Right atrium auricular region (tissue), 2 donors: Measurements from ENCODE around the gene PIK3R1. TPM values are rescaled to one million over a fixed set of nuclear protein-coding genes. Genes with fewer than 3 reads are reported as not detected.
A peak's percentile ranks its signal among the peaks of the same experiment; 100 is the strongest.

Experiments used
- DNase-seq: peaks from one replicate; pipeline ENCODE4 v3.0.0-alpha.2; 2019; ENCODE audit warnings: low spot score
- H3K27ac ChIP-seq, 2 donors: fragments of 200-600 bp; sonication (generic); 1 replicate in 1 of 2; 2 replicates in 1 of 2; pipeline ENCODE4 v1.5.1; 2016 to 2019
- H3K27me3 ChIP-seq, 2 donors: fragments of 200-600 bp; sonication (generic); one replicate each; pipeline versions ENCODE4 v1.5.1 to v1.6.0; 2017 to 2019
- H3K36me3 ChIP-seq: fragments of 200-600 bp; sonication (generic); one replicate; pipeline ENCODE4 v1.5.1; 2016
- H3K4me1 ChIP-seq, 2 donors: fragments of 200-600 bp; sonication (generic); one replicate each; pipeline versions ENCODE4 v1.5.1 to v1.6.0; 2017 to 2019
- H3K4me3 ChIP-seq, 2 donors: fragments of 200-600 bp; sonication (generic); 1 replicate in 1 of 2; 2 replicates in 1 of 2; pipeline ENCODE4 v1.5.1; 2017 to 2019; ENCODE audit warnings: mild to moderate bottlenecking in 1 of 2, moderate library complexity in 1 of 2
- H3K9me3 ChIP-seq, 2 donors: fragments of 200-600 bp; sonication (generic); one replicate each; pipeline ENCODE4 v1.5.1; 2019
- total RNA-seq, 2 donors: library from RNA; depleted of rRNA; stranded (reverse); fragments of >200 nt; gene quantifications; one replicate each; pipeline ENCODE4 v1.1.0, GENCODE V29; 2016
- TF ChIP-seq, protein P1 (sequence below), 2 donors: fragments of 200-600 bp; sonication (generic); IDR thresholded peaks; one replicate each; pipeline ENCODE4 v1.5.1; 2019; ENCODE audit warnings: antibody characterized with exemption in 2 of 2

Gene PIK3R1
- total RNA-seq, 2 donors from 2014 or later: 87.0 to 91.1 TPM

DNA sequence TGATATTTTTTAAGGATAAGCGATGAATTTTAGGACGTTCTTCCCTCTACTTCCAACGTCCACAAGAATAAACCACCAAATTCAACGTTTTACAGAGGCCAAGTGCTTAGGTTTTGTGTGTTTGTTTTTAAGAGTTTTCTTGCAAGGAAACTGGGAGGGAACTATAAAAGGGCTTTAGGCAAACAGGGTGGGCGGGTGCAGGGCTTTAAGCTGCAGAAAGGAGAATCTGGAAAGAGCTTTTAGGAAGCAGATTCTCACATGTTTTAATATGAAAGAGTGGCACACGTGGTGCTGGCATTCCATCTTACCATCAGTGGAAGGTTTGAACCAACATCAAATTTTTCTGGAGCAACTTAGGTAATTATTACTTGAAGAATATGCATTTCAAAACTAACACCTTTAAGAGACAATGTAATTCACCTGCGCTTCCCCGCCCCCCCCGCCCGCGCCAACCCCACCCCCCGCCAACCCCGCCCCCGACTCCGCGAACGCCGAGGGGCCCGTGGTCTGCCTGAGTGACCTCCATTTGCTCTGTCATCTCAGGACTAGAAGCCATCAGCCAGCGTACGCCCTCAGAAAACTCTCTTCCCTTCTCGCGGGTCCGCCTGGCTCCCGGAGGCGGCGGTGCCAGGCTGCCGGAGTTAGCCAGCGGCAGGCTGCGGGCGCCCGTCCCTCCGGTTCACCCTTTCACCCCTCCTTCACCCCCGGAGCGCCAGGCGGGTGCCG is 911 bp upstream of the PIK3R1 start:
- Histone ChIP-seq H3K9me3 (no peaks in the 10 kb centered on the region), H3K27ac (peak overlapping the region; percentile 95 to 98), H3K4me1 (peaks cover 0 to 23% of the 10 kb centered on the region in 2 donors), H3K27me3 (no peaks in the 10 kb centered on the region), H3K4me3 (peak overlapping the region; percentile 93 to 96), H3K36me3 (no peaks in the 10 kb centered on the region)
- TF ChIP-seq, protein P1, sequence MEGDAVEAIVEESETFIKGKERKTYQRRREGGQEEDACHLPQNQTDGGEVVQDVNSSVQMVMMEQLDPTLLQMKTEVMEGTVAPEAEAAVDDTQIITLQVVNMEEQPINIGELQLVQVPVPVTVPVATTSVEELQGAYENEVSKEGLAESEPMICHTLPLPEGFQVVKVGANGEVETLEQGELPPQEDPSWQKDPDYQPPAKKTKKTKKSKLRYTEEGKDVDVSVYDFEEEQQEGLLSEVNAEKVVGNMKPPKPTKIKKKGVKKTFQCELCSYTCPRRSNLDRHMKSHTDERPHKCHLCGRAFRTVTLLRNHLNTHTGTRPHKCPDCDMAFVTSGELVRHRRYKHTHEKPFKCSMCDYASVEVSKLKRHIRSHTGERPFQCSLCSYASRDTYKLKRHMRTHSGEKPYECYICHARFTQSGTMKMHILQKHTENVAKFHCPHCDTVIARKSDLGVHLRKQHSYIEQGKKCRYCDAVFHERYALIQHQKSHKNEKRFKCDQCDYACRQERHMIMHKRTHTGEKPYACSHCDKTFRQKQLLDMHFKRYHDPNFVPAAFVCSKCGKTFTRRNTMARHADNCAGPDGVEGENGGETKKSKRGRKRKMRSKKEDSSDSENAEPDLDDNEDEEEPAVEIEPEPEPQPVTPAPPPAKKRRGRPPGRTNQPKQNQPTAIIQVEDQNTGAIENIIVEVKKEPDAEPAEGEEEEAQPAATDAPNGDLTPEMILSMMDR (IDR thresholded peaks at IDR 0.05): no peak
- DNase-seq: no peak

DNA sequence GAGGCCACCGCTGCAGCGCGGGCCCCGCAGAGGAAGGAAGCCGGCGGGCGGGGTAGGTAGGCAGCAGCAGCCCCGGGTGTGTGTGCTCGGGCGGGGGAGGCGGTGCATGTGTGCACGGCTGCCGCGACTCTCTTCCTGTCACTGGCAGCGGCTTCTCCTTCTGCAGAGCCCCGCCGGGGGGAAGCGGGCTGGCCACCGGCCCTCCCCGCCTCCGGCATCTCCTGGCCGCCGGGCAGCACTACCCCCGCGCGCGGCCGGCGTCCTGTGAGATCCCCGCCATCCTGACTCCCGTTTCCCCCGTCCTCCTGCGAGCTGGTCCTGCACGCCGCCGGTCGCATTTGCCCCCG is 315 bp downstream of the PIK3R1 start:
- Histone ChIP-seq H3K36me3 (no peaks in the 10 kb centered on the region), H3K4me1 (peaks cover 0 to 29% of the 10 kb centered on the region in 2 donors), H3K27ac (peak overlapping the region; percentile 95 to 98), H3K9me3 (peaks cover 0 to 4% of the 10 kb centered on the region in 2 donors), H3K27me3 (no peaks in the 10 kb centered on the region), H3K4me3 (peak overlapping the region; percentile 93 to 96)
- no peak for DNase-seq
- TF ChIP-seq, protein P1 (IDR thresholded peaks at IDR 0.05): no peak

DNA sequence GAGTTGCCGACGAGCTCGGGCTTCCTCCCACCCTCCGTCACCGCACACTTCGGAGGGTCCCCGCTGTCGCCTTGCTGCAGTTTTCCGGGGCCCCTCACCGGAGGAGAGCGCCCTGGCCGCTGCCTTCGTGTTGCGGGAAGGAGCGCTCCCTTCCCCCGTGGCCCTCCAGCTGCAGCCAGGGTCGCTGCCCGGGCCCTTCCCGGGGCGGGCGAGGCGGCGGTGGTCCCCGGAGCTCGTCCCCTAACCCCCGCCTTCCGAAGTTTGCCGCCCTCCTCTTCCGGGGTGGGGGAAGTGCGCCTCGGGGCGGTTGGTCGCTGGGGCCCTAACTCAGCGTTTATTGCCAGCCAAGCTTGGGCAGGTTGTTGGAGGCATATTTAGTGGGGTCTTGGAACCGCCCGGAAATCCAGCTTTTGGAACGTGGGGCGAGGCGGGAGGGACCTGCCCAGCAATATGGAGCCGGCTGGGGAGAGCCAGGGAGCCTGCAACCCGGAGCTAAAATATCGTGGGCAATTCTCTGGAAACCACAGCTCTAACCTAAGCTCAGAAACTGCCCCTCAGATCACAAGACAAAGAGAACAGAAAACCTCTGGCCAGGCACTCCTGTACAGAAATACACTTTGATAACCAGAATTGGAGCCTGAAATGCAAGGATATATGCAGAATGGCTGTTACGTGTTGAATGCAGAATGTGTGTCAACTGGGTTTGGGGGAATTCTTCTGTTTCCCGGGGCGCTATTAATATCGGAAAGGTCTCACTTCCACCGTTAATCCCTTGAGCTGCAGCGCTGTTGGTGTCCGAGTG is 890 bp downstream of the PIK3R1 start:
- peaks cover 0 to 9% of the 10 kb centered on the region in 2 donors for H3K9me3 ChIP-seq
- peaks cover 0 to 29% of the 10 kb centered on the region in 2 donors for H3K4me1 ChIP-seq
- no peaks in the 10 kb centered on the region for H3K27me3 ChIP-seq
- DNase-seq: no peak
- H3K36me3 ChIP-seq: no peaks in the 10 kb centered on the region
- H3K27ac ChIP-seq: peak overlapping the region; percentile 95 to 98
- TF ChIP-seq, protein P1 (IDR thresholded peaks at IDR 0.05): no peak
- H3K4me3 ChIP-seq: peak overlapping the region; percentile 93 to 96

DNA sequence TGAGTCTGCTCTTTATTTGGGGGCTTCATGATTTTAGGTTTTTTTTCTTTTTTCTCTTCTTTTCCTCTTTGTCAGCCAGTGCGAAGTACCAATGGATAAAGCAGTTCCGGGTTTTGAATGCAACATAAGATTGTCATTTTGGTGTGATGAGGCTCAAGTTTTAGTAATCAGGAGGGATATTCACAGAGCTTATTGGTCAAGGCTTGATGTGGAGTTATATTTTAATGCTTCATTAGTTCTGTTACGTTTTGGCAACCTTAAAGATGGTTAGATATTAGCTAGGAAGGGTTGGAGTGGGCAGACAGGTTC is 1.4 kb downstream of the PIK3R1 start:
- Histone ChIP-seq H3K27me3 (no peaks in the 10 kb centered on the region), H3K4me3 (peak overlapping the region; percentile 93 to 96), H3K27ac (peak overlapping the region; percentile 95 to 98), H3K9me3 (peaks cover 0 to 9% of the 10 kb centered on the region in 2 donors), H3K36me3 (no peaks in the 10 kb centered on the region), H3K4me1 (peaks cover 0 to 35% of the 10 kb centered on the region in 2 donors)
- TF ChIP-seq, protein P1 (IDR thresholded peaks at IDR 0.05): no peak
- no peak for DNase-seq

DNA sequence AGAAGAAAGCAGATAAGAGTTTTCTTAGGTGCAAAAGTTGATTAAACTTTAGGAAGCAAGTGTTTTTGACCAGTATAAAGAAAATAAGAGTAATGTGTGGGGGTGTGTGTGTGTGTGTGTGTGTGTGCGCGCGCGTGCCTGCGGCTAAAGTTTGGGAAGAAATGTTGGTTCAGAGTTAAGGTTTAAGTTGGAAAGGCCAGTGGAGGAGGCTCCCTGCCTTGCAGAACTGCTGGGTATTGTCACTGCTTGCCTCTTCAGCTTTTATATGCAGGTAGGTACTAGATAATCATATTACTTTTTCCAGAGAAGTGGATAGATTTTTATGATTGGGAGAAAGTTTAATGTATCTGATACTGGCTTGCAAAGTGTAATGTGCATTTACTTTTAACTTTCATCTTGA is 2.0 kb downstream of the PIK3R1 start:
- Histone ChIP-seq H3K27me3 (no peaks in the 10 kb centered on the region), H3K4me3 (peak overlapping the region; percentile 93 to 96), H3K27ac (peak overlapping the region; percentile 95 to 98), H3K9me3 (peaks cover 0 to 9% of the 10 kb centered on the region in 2 donors), H3K36me3 (no peaks in the 10 kb centered on the region), H3K4me1 (peaks cover 0 to 40% of the 10 kb centered on the region in 2 donors)
- TF ChIP-seq, protein P1 (IDR thresholded peaks at IDR 0.05): no peak
- DNase-seq: no peak
